K562 (cell line): ENCODE results near the gene SMIM35. TPM values are rescaled to one million over a fixed set of nuclear protein-coding genes. Genes with fewer than 3 reads are reported as not detected.
A peak's percentile ranks its signal among the peaks of the same experiment; 100 is the strongest.

Experiments
- ERF ChIP-seq: fragments of 450-650 bp; formaldehyde crosslinking; IDR thresholded peaks from 2 replicates; pipeline ENCODE4 v1.4.0; 2020; ENCODE audit warnings: mild to moderate bottlenecking, mixed read lengths
- FOXA3 ChIP-seq, 2 experiments: fragments of 450-650 bp in 1 of 2; sonication (generic) in 1 of 2; formaldehyde crosslinking; IDR thresholded peaks in 1 of 2; conservative IDR thresholded peaks in 1 of 2; 2 replicates each; pipeline versions ENCODE4 v1.4.0 to v1.8.0; 2020 to 2022; ENCODE audit warnings: mild to moderate bottlenecking in 2 of 2, missing genetic modification reagents in 1 of 2
- FOXK1 ChIP-seq: sonication (generic); formaldehyde crosslinking; IDR thresholded peaks from 2 replicates; pipeline ENCODE4 v1.8.0; 2022; ENCODE audit warnings: missing genetic modification reagents, mild to moderate bottlenecking, borderline replicate concordance
- HNRNPLL ChIP-seq: fragments of 200-400 bp; formaldehyde crosslinking; IDR thresholded peaks from 2 replicates; pipeline ENCODE4 v1.6.1; 2017; ENCODE audit warnings: low read length, low read depth, mild to moderate bottlenecking; ENCODE audit not compliant: poor library complexity, severe bottlenecking
- MEIS2 ChIP-seq: fragments of 450-650 bp; IDR thresholded peaks from 2 replicates; pipeline ENCODE4 v1.6.1; 2014; ENCODE audit warnings: mild to moderate bottlenecking; ENCODE audit not compliant: partially characterized antibody
- MXD1 ChIP-seq: fragments of 250-450 bp; sonication (Bioruptor Pico); IDR thresholded peaks from 2 replicates; pipeline ENCODE4 v1.8.0; 2021; ENCODE audit warnings: borderline replicate concordance, mild to moderate bottlenecking, moderate library complexity; ENCODE audit not compliant: poor library complexity, severe bottlenecking
- NCOA1 ChIP-seq: fragments of 450-650 bp; IDR thresholded peaks from 2 replicates; pipeline ENCODE4 v1.6.1; 2016; ENCODE audit warnings: low read depth
- NR1H2 ChIP-seq: sonication (generic); formaldehyde crosslinking; IDR thresholded peaks from 2 replicates; pipeline ENCODE4 v1.4.0; 2020; ENCODE audit warnings: mild to moderate bottlenecking, missing genetic modification reagents
- RERE ChIP-seq: sonication (generic); formaldehyde crosslinking; IDR thresholded peaks from 2 replicates; pipeline ENCODE4 v1.8.0; 2023; ENCODE audit warnings: missing genetic modification reagents, mild to moderate bottlenecking, borderline replicate concordance
- SFPQ ChIP-seq: fragments of 200-400 bp; formaldehyde crosslinking; IDR thresholded peaks from 2 replicates; pipeline ENCODE4 v1.6.1; 2017; ENCODE audit warnings: mild to moderate bottlenecking, low read depth, low read length, moderate library complexity
- SMARCA4 ChIP-seq: fragments of 450-650 bp; IDR thresholded peaks from 2 replicates; pipeline ENCODE4 v1.6.1; 2016
- TFAM ChIP-seq: fragments of 250-450 bp; sonication (Bioruptor Pico); conservative IDR thresholded peaks from 2 replicates; pipeline ENCODE4 v1.5.0; 2021; ENCODE audit warnings: mild to moderate bottlenecking, moderate library complexity
- ZBTB26 ChIP-seq: fragments of 450-650 bp; formaldehyde crosslinking; IDR thresholded peaks from 2 replicates; pipeline ENCODE4 v1.4.0; 2022; ENCODE audit warnings: missing genetic modification characterization
- ZNF280A ChIP-seq: fragments of 450-650 bp; IDR thresholded peaks from 2 replicates; pipeline ENCODE4 v1.6.1; 2018; ENCODE audit warnings: mild to moderate bottlenecking, low read depth; ENCODE audit not compliant: partially characterized antibody
- ZNF695 ChIP-seq: fragments of 450-650 bp; formaldehyde crosslinking; IDR thresholded peaks from 2 replicates; pipeline ENCODE4 v1.4.0; 2020; ENCODE audit warnings: mild to moderate bottlenecking, moderate library complexity
- polyA plus RNA-seq, 8 experiments: library from polyadenylated mRNA; depleted of rRNA in 4 of 8; stranded (reverse) in 5 of 8; unstranded in 3 of 8; fragments of >200 nt; fragmentation: Nextera tagmentation in 2 of 8; fragmentation: Illumina TruSeq in 1 of 8; extraction: Ambion mirVana in 2 of 8; extraction: Trizol in 1 of 8; gene quantifications; 2 replicates each; pipeline versions ENCODE4 v1.2.1 to v1.2.3, GENCODE V29; 2011 to 2014; ENCODE audit warnings: inconsistent platforms in 1 of 8, missing spikeins in 1 of 8
- total RNA-seq, 7 experiments: library from RNA; depleted of rRNA in 6 of 7; stranded (reverse); fragments of >200 nt in 6 of 7; fragmentation: Illumina TruSeq in 2 of 7; extraction: Trizol in 2 of 7; gene quantifications; 2 replicates each; pipeline versions ENCODE4 v1.2.1 to v1.2.3, GENCODE V29; 2011 to 2021; ENCODE audit warnings: low replicate concordance in 1 of 7

Gene SMIM35
- total and polyA plus RNA-seq, 9 of the 15 experiments (the other 6 are each of a cell fraction or from before 2014, with no cell fraction given), result 0.03 TPM; not detected in 7

GRCh38 chr11:117970400-117971024 is 116.3 kb downstream of the SMIM35 start (continued):
- no peak for TF ChIP-seq RERE (CRISPR knock-in tag)
- no peak for TF ChIP-seq NR1H2 (CRISPR knock-in tag)
- no peak for TF ChIP-seq ERF (CRISPR knock-in tag)
- no peak for TF ChIP-seq ZNF280A
- TF ChIP-seq FOXA3 (CRISPR knock-in tag; conservative IDR thresholded peaks at IDR 0.05 in 1 of 2, IDR thresholded peaks at IDR 0.05 in 1 of 2), result 0 out of 4 replicates have a peak, but pooled peaks of 1 of the 2 experiments have one; percentile 34
- no peak for TF ChIP-seq ZBTB26
- TF ChIP-seq SMARCA4, result no peak
- no peak for TF ChIP-seq TFAM (CRISPR knock-in tag)
- no peak for TF ChIP-seq NCOA1
- no peak for TF ChIP-seq HNRNPLL
- no peak for TF ChIP-seq MXD1 (CRISPR knock-in tag)
- TF ChIP-seq FOXK1 (CRISPR knock-in tag), result no peak
- TF ChIP-seq MEIS2, result no peak
- TF ChIP-seq SFPQ, result no peak
- TF ChIP-seq ZNF695 (CRISPR knock-in tag), result no peak
